HG02678 (cell line): ENCODE measurements around the gene ARL16.
A peak's percentile ranks its signal among the peaks of the same experiment; 100 is the strongest.

Source experiments
- ATAC-seq: cut with Tn5 transposase; IDR thresholded peaks from one replicate; pipeline ENCODE4 v1.9.1; 2021; ENCODE audit warnings: mild to moderate bottlenecking, moderate library complexity; ENCODE audit not compliant: unreplicated experiment

Gene ARL16

DNA sequence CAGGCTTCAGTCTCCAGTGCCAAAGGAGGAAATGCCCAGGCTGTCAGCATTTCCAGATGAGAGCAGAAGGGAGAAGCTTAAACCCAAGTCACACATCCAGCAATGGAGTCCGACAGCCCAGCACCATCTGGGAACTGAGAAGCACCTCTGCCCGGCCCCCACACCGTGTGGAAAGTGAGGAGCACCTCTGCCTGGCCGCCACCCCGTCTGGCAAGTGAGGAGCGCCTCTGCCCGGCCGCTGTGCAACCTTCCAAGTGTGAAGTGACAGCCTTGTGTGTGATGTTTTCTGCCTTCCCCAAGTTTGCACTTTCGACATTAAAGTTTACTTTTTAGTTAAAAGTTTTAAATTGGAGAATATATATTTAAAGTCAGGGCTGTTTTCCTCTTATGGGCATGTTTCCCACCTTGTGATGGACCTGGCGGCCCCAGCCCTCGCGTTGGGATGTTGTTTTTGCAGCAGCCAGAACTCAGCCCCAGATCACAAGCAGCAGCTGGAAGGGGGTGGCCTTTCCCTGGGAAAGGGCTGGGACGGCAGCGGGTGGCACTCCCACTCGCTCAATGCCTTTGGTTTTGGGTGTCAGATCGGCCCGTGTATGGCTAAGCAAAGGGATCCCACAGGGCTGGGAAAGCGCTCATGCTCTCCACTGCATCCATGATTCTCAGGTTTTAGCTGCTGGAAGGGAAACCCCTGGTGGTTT, 9.9 kb downstream of the ARL16 start:
- ATAC-seq = no peak

DNA sequence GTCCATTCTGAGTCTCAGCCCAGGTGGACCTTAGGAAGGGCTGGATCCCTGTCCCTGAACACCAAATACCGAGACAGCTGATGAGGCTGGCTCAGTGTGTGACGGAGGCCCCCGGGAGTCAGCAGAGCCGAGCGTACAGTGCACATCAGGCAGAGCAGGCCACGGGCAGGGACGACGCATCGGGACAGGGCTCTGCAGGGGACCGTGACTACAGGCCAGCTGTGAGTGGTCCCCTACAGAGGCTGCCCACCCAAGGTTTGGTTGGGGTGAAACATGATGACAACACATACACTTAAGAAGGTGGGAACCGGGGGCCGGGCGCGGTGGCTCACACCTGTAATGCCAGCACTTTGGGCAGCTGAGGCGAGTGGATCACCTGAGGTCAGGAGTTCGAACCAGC, 10.6 kb downstream of the ARL16 start:
- no peak for ATAC-seq

DNA sequence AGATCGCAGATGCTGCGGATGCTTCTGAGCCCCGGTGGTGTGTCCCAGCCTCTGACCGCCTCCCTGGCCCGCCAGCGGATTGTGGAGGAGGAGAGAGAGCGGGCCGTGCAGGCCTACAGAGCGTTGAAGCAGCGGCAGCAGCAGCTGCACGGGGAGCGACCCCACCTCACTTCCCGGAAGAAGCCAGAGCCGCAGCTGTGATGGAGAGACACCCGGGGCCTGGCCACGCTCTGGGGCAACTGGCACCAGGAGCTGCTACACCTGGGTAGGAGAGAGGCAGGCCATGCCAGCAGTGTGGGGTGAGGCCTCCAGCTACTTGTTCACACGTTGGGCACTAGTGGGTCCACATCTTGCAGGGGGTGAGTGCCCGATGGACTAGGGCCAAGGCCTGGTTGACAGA, 11.1 kb downstream of the ARL16 start:
- ATAC-seq = no peak

DNA sequence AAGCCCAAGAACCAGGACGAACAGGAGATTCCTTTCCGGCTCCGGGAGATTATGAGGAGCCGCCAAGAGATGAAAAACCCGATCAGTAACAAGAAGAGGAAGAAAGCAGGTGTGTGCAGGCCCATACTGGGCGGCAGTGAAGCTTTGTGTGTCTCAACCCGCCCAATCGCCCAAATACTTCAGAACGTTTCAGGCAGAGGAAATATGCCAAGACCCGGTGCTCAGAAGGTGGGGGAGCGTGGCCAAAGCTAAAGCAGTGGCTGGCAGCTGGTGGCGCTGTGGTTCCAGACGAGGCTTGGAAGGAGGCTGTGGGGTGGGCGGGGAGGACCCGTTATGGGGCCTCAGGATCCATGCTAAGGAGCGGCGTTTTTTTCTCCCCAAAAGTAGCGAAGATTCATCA, 15.8 kb downstream of the ARL16 start:
- no peak for ATAC-seq

DNA sequence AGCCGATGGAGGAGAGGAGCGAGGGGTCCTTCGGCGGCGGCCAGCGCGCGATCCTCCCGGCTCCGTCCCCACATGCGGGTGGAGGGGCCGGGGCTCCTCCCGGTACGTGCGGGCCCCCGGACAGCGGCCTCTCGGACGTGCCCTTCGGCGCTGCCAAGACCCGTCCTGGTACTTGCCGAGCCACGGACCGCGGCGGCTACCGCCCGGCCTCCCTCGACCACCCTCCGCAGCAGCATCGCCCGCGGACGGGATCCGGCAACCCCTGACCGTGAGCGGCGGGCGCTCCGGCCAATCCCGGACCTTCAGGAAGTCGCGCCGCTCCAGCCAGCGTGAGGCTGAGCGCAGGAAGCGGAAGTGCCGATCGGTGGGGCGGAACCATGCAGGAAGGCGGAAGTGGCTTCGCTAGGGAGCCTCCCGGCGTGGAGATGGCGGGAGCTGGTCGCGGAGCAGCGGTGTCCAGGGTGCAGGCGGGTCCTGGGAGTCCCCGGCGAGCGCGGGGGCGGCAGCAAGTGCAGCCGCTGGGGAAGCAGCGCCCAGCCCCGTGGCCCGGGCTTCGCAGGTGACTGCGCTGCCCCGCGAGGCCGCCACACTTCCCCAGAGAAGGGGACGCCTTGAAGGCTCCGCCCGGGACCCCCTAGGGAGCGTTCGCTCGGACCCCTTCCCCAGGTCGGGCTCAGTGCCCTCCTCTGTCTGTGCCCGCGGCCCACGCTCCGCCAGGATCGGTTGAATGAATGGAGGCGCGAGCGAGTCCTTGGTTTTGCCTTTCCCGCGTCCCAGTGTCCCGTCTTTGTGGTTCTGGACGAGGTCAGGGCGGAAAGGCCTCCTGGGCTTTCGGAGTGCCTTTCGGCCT, 17.0 kb downstream of the ARL16 start, which contains the start of the genes CCDC137 and OXLD1:
Gene CCDC137, plus strand, starts transcription at position 396 of the 850 bp plus-strand sequence. Its CDS starts 30 bp downstream, at position 426.
Gene OXLD1, minus strand, starts transcription at position 264 of the 850 bp plus-strand sequence. Its CDS starts 28 bp downstream, at position 236.
- ATAC-seq = peak; percentile 91

DNA sequence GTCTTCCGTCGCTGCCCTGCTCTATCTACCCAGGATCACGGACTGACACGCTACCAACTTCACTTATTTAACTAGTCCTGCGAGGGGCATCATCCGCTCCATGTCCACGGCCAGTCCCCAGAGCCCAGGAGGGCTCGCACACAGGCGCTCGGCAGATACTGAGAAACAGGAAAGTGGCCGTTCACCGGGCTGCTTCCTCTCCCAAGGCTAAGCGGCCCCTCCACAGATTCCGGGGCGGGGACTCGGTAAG, 17.6 kb downstream of the ARL16 start:
- peak; percentile 11 for ATAC-seq

DNA sequence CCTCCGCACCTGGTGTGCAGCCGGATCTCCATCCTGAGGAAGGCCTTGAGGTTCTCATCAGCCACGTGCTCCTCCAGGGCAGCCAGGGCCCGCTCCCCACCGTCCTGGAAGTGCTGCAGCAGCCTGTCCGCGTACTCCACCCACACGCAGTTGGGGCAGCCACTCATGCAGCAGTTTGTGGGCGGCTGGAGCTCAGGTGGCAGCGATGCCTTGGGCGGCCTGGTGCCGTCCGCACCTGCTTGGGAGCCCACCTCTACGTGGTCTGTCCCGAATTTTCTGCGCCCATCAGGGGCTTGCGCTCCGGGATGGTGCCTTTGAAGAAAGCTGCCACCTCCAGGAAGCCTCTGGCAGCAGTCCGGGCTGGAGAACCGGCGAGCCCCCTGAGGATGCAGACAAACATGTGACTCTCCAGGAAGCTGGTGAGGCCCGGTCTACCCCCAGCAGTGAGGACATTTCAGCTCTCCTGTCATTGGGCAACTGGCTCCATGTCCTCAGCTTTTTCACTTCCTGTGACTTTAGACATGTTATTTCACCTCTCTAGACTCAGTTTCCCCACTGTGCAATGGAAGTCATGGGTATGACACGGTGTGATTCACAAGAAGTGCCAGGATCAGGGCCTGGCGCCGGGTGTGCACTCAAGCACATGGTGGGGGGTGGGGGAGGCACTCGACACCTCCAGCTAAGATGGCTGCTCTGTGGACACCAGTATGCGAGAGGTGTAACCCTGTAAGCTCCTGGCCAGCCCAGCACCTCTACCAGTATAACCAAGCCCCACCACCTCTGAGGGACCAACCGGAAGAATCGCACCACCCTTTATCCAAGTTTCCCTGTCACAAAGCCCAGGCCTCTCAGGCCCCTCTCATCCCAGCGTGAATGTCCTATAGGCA, 18.1 kb downstream of the ARL16 start:
- peak; percentile 14 for ATAC-seq

DNA sequence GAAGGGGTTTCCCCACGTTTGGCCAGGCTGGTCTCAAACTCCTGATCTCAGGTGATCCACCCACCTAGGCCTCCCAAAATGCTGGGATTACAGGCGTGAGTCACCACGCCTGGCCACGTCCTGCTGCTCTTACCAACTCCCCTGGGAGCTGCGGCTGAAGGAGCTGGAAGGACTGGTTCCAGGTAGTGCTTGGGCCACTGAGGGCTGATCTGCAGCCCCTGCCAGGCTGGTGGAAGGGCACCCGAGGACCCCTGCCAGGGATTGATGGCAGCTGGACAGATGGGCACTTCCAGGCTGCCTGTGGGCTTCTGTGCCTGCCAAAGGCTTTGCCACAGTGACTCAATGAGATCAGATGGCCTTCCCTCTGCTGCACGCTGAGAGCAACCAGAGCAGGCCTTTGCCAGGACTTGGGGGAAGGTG, 19.5 kb downstream of the ARL16 start:
- ATAC-seq = no peak

DNA sequence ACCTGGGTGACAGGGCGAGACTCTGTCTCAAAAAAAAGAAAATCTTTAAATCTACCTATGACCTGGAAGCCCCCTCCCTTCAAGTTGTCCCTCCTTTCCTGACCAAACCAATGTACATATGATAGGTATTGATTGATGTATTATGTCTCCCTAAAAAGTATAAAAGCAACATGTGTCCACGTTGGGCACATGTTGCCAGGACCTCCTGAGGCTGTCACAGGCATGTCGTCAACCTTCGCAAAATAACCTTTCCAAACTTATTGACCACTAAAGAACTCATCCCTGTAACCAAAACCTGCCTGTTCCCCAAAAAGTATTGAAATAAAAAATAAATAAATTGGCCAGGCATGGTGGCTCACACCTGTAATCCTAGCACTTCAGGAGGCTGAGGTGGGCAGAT, 21.6 kb downstream of the ARL16 start:
- ATAC-seq = no peak

DNA sequence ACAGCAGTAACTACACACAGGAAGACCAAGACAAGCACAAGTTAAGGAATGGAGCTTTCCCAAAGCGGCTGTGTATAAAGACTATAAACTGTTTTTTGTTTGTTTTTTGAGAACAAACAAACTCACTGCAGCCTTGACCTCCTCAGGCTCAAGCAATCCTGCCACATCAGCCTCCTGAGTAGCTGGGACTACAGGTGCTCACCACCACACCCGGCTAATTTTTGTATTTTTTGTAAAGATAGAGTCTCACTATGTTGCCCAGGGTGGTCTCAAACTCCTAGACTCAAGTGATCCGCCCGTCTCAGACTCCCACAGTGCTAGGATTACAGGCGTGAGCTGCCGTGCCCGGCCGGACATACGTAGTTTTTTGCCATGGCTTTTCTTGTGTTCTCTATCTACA, 23.2 kb downstream of the ARL16 start:
- ATAC-seq = no peak

DNA sequence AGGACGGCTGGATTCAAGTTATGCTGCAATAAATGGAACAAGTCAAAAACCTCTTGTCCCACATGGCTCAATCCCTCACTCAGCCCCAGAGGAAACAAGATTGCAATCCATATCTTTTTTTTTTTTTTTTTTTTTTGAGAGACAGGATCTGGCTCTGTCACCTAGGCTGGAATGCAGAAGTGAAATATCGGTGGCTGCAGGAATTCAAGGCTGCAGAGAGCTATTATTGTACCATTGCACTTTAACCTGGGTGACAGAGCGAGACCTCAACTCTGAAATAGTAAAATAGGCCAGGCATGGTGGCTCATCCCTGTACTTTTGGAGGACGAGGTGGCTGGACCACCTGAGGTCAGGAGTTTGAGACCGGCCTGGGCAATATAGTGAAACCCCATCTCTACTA, 24.6 kb downstream of the ARL16 start:
- ATAC-seq = no peak

DNA sequence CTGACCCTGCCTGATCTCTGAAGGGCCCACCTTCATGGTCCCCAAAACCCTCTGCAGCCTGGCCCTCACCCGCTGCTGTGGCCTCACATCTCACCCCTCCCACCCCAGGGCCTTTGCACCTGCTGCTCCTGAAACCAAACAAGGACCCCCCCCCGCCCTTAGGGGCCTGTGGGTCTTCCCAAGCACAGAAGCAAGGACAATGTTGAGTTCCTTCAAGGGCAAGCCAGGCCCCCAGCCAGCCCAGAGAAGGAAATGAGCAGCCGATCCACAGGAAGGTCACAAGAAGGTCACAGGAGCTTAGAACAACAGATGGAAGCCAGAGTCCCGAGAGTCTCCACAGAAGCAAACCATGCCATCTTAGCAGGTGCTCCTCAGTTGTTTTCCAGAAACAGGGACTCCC, 26.8 kb downstream of the ARL16 start:
- no peak for ATAC-seq

DNA sequence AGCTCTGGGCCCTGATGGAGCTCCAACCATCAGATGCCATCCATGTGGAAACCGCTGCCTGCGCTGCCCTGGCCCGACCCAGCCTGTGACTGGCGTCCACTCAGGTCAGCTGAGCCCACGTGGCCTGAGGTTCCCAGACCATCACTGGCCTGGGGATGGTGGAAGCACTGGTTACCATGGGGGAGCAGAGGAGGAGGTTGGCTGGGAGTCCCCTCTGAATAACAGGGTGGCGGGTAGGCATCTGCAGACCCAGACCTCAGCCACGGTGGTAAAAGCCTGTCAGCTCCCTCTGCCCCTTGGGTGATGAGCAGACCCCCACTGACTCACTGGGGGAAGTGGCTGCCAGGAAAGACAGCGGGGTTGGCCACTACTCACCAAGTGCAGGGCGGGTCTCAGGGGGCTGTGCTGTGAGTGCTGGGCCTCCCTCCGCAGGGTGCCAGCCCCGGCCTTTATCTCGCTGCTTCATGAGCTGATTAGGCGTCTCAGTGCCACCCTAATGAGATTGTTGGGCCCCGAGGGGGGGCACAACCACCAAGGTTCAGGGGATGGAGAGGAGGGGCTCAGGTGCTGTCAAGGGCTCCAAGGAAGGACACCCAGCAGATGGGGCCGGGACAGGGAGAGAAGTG, 27.4 kb downstream of the ARL16 start, which contains the start of gene PDE6G:
Gene PDE6G, minus strand, starts transcription at position 425 of the 626 bp plus-strand sequence. CDS start 3,237 bp downstream, outside the sequence.
- no peak for ATAC-seq

DNA sequence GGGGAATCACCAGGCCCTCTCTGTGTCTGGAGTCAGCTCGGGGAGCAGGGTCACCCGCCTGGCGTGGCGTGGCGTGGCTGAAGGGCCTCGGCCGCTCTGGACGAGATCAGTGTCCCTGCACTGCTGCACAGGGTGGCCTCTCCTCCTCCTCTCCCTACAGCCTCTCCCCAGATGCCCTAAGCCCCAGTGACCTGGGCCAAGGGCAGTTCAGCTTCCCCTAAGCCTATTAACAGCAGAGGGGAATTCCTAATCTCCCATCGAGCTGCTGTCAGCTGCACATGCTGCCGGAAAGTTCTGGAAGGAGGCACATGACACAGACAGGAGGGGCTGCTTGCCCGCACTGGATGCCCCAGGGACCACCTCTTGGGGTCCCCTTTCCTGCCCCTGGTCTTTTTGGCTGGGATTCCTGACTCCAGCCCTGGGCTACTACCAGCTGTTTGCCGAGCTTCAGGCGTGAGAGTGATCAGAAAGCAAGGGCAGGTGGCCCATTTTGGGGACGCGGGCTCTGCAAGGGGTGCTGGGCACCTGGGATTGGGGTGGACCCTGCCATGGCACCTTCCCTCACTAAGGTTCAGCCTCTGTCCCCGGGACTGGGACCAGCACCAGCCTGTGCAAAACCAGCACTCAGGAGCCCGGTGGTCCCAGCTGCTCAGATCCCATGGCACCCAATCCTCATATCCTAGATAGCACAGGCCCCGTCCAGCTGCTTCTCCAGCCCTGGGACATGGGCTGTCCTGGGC, 28.0 kb downstream of the ARL16 start:
- ATAC-seq = no peak

DNA sequence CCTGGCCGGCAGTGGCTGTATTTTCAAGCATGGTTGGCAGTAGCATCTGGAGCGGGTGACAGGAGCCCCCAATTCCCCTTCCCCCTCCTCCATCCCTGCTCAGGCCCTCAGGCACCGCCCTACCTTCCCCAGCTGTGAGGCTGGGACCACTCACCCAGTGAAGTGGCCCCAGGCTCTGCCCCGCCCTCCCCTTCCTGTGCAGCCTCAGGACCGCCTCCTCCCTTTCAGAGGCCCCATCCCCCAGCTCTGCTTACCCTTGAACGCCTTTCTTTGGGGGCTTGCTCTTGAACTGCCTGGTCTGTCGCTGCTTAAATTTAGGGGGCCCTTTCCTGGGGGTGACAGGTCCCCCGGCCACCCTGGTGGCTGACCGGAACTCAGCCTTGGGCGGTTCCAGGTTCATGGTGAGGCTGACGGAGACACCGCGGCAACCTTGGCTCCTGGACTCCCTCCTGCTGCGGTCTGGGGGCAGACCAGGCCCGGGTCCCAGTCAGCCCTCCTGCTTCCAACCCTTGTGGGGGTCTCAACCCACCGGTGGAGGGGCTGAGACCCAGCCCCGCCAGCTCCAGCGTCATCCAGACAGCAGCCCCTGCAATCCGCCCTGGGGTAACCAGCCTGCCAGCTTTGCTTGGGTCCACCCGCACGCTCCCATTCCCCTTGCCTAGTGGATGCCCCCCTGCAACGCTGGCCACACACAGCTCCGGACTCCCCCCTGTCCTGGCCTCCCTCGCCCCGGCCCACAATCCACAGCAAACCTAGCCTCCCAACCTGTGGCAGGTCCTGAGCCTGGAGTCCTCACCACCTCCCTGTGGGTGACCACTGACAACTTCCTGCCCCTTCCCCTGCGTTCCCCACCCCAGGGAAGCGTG, 30.5 kb downstream of the ARL16 start:
- ATAC-seq = no peak

DNA sequence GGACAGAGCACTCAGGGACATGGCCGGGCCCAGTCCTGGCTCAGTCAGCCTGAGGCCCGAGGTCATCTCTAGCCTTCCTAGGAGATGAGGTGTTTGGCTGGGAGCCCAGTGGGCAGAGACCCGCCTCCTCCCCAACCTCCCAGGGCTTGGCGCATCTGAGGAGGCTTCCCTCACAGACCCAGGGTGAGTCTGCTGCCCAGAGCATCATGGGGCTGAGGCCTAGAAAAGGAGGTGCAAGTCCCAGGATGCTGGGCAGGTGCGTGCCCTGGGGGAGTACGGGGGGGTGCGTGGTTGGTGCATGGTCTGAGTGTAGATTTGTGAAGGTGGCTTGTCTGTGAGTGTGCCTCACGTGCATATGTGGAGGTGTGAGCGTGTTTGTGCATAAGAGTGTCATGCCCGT, 31.9 kb downstream of the ARL16 start:
- ATAC-seq = no peak

DNA sequence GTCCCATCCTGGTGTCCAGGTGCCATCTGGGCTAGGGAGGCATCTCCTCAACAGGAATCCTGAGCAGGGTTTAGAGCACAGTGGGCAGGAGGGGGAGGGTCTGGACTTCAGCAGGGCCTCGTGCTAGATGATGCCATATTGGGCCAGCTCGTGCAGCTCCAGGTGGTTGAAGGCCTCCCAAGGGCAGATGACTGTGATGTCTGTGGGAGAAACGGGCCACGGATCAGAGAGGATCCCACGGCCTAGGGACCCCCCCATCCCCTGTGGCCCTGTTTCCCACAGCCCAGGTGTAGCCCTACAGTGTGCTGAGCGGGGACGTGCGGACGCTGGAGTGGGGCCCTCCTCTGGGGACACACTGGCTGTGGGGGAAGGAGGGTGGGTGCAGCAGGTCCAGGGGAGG, 32.6 kb downstream of the ARL16 start:
- no peak for ATAC-seq

DNA sequence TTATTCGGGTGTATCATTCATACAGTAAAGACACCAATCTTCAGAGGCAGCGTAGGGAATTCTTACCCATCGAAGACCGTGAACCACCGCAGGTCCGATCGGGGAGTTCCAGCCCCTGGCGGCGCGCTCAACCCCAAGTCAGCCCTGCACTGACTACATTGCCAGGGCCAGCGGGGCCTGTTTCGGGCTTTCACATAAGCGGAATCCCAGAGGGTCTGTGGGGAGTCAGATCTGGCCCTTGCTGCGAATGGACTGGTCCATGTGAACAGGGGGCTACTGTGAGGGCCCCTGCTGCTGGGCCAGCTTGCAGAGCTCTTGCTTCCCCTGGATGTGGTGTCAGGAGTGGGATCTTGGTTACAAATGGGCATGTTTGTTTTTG, 34.9 kb downstream of the ARL16 start:
- ATAC-seq = no peak

DNA sequence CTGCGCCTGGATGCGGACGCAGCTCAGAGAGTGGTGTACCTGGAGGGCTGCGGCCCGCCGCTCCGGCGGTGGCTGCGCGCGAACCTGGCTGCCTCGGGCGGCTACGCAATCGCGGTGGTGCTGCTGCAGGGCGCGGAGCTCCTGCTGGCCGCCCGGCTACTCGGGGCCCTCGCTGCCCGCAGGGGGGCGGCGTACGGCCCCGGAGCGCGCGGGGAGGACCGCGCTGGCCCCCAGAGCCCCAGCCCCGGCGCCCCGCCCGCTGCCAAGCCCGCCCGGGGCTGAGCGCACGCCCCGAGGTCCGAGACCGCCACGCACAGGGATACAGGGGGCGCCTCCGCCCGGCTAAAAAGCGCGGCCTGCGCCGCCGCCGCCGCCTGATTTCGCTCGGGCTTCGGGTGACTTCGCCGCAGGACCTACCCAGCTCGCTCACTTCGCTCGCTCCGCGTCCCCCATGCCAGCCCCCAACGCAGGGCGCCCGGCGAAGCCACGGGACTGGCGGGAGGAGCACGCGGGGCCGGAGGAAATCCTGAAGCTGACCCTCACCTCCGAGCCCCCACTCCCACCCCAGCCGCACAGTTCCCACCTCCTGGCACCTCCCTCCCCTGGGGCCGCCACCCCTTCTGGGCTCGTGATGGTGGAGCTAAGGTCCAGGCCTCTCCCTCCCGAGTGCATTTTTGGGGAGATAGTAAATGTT, 35.4 kb downstream of the ARL16 start:
- ATAC-seq = no peak
